Stimulated activated CD8-positive, alpha-beta memory T cell treated with anti-CD3 and anti-CD28 coated beads, Interleukin-12 subunit alpha, Interleukin-12 subunit beta, amount 100 ng/mL, for 24 hours (primary cell): ENCODE measurements around the gene UGT1A4.
"Not testable (repeated sequence)": the region's sequence is repeated elsewhere in the genome, so short reads cannot be mapped to it uniquely, and the experiment has no call there.

Experiments used
- DNase-seq: peaks from one replicate; pipeline ENCODE4 v3.0.0-alpha.2; 2020; ENCODE audit errors: extremely low read depth

The UGT1A4 gene

GRCh38 chr2:233750689-233751088 lies 32.2 kb downstream of the UGT1A4 start:
- not testable (repeated sequence) for DNase-seq

GRCh38 chr2:233751212-233752009 lies 32.9 kb downstream of the UGT1A4 start:
- not testable (repeated sequence) for DNase-seq

GRCh38 chr2:233754872-233755611 lies 36.5 kb downstream of the UGT1A4 start:
- no peak for DNase-seq

- DNase-seq = no peak
Measured at GRCh38 chr2:233756429-233757081, 38.0 kb downstream of the UGT1A4 start.

GRCh38 chr2:233758141-233758540 lies 39.6 kb downstream of the UGT1A4 start:
- no peak for DNase-seq

GRCh38 chr2:233758849-233759248 lies 40.3 kb downstream of the UGT1A4 start:
- DNase-seq = no peak

- no peak for DNase-seq
Measured at GRCh38 chr2:233760043-233760442, 41.5 kb downstream of the UGT1A4 start, which contains the start of gene UGT1A1. UGT1A1 (plus strand) TSS chr2:233760270; CDS start chr2:233760288, 18 bp downstream.

GRCh38 chr2:233761040-233761769 lies 42.7 kb downstream of the UGT1A4 start:
- no peak for DNase-seq

GRCh38 chr2:233764264-233764663 lies 45.7 kb downstream of the UGT1A4 start:
- no peak for DNase-seq

- no peak for DNase-seq
Measured at GRCh38 chr2:233764761-233765160, 46.2 kb downstream of the UGT1A4 start.

GRCh38 chr2:233766416-233766815 lies 47.9 kb downstream of the UGT1A4 start:
- DNase-seq = no peak

GRCh38 chr2:233768076-233768475 lies 49.5 kb downstream of the UGT1A4 start:
- no peak for DNase-seq

- no peak for DNase-seq
Measured at GRCh38 chr2:233769260-233769659, 50.7 kb downstream of the UGT1A4 start.

- DNase-seq = no peak
Measured at GRCh38 chr2:233772153-233772552, 53.6 kb downstream of the UGT1A4 start.

GRCh38 chr2:233772583-233772982 lies 54.0 kb downstream of the UGT1A4 start:
- no peak for DNase-seq

- no peak for DNase-seq
Measured at GRCh38 chr2:233773854-233774253, 55.3 kb downstream of the UGT1A4 start.

- no peak for DNase-seq
Measured at GRCh38 chr2:233775414-233775813, 56.9 kb downstream of the UGT1A4 start.

GRCh38 chr2:233778030-233778429 lies 59.5 kb downstream of the UGT1A4 start, which contains the start of gene MROH2A:
MROH2A (plus strand) TSS chr2:233778330; CDS start chr2:233779359, 1,029 bp downstream.
- DNase-seq = no peak

- no peak for DNase-seq
Measured at GRCh38 chr2:233779722-233780121, 61.2 kb downstream of the UGT1A4 start.

- no peak for DNase-seq
Measured at GRCh38 chr2:233780771-233781170, 62.2 kb downstream of the UGT1A4 start.

GRCh38 chr2:233789554-233789953 lies 71.0 kb downstream of the UGT1A4 start:
- DNase-seq = no peak
